Stimulated activated CD8-positive, alpha-beta memory T cell treated with anti-CD3 and anti-CD28 coated beads, Interleukin-7, amount 100 ng/mL, for 24 hours (primary cell): ENCODE measurements around the gene TBL1X.

Experiments
- DNase-seq: peaks from one replicate; pipeline ENCODE4 v3.0.0-alpha.2; 2020; ENCODE audit warnings: low read depth

Gene TBL1X

GRCh38 chrX:9707306-9708033, 242.6 kb downstream of the TBL1X start:
- DNase-seq: no peak

GRCh38 chrX:9708086-9708485, 243.2 kb downstream of the TBL1X start:
- no peak for DNase-seq

- DNase-seq: peak; percentile 37
Measured at GRCh38 chrX:9708923-9709553, 244.2 kb downstream of the TBL1X start.

GRCh38 chrX:9710332-9710731, 245.5 kb downstream of the TBL1X start:
- DNase-seq: no peak

- DNase-seq: no peak
Measured at GRCh38 chrX:9717376-9717775, 252.5 kb downstream of the TBL1X start.

GRCh38 chrX:9724711-9725110, 259.9 kb downstream of the TBL1X start:
- DNase-seq: no peak

- DNase-seq: no peak
Measured at GRCh38 chrX:9728261-9728660, 263.4 kb downstream of the TBL1X start.

- no peak for DNase-seq
Measured at GRCh38 chrX:9729171-9729885, 264.5 kb downstream of the TBL1X start.

- no peak for DNase-seq
Measured at GRCh38 chrX:9730078-9730477, 265.2 kb downstream of the TBL1X start.

- DNase-seq: no peak
Measured at GRCh38 chrX:9730752-9731151, 265.9 kb downstream of the TBL1X start.

GRCh38 chrX:9737363-9737762, 272.5 kb downstream of the TBL1X start:
- DNase-seq: no peak

- DNase-seq: no peak
Measured at GRCh38 chrX:9738151-9738550, 273.3 kb downstream of the TBL1X start.

- DNase-seq: no peak
Measured at GRCh38 chrX:9739130-9739529, 274.3 kb downstream of the TBL1X start.

- no peak for DNase-seq
Measured at GRCh38 chrX:9745417-9746115, 280.7 kb downstream of the TBL1X start.

- DNase-seq: no peak
Measured at GRCh38 chrX:9746148-9746888, 281.5 kb downstream of the TBL1X start.

- DNase-seq: no peak
Measured at GRCh38 chrX:9747644-9748043, 282.8 kb downstream of the TBL1X start.

GRCh38 chrX:9749146-9749692, 284.4 kb downstream of the TBL1X start:
- DNase-seq: no peak

- DNase-seq: no peak
Measured at GRCh38 chrX:9757366-9757765, 292.5 kb downstream of the TBL1X start.

GRCh38 chrX:9758021-9758638, 293.3 kb downstream of the TBL1X start:
- no peak for DNase-seq

GRCh38 chrX:9759337-9759736, 294.5 kb downstream of the TBL1X start:
- no peak for DNase-seq

GRCh38 chrX:9765072-9765736, 300.3 kb downstream of the TBL1X start:
- DNase-seq: no peak
